ENCODE data around the gene KCNMA1.

DNA sequence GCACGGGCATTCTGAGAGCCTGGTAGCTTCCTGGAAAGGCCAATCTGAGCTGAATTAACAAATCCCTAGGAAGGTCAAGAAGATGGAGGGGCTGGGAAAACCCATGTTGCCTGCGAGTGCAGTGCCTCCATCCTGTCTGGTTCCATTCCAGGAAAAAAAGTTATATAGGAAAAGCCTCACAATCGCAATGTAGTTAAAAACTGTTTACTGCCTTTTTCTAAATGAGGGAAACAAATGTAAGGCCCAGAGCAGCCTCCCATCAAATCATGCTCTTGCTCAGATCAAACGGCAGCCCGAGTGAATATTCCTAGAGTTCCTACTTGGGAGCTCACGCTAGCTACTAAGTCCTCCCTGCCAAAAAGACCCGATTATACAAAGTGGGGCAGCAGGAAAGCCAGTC lies 179.9 kb downstream of the KCNMA1 start:
- TF ChIP-seq, protein P1, sequence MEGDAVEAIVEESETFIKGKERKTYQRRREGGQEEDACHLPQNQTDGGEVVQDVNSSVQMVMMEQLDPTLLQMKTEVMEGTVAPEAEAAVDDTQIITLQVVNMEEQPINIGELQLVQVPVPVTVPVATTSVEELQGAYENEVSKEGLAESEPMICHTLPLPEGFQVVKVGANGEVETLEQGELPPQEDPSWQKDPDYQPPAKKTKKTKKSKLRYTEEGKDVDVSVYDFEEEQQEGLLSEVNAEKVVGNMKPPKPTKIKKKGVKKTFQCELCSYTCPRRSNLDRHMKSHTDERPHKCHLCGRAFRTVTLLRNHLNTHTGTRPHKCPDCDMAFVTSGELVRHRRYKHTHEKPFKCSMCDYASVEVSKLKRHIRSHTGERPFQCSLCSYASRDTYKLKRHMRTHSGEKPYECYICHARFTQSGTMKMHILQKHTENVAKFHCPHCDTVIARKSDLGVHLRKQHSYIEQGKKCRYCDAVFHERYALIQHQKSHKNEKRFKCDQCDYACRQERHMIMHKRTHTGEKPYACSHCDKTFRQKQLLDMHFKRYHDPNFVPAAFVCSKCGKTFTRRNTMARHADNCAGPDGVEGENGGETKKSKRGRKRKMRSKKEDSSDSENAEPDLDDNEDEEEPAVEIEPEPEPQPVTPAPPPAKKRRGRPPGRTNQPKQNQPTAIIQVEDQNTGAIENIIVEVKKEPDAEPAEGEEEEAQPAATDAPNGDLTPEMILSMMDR (IDR thresholded peaks at IDR 0.05), result no peak
- TF ChIP-seq POLR2AphosphoS5 (IDR thresholded peaks at IDR 0.05; ENCODE audit: insufficient read depth in 1 of 2, low read depth in 1 of 2), result no peak

All from vagina (tissue), 2 donors.